ENCODE measurements around the gene PCF11. TPM values are rescaled to one million over a fixed set of nuclear protein-coding genes. Genes with fewer than 3 reads are reported as not detected.

Gene PCF11
- total RNA-seq, 1 donor from 2014 or later: 72.7 TPM

- H3K36me3 ChIP-seq: no peaks in the 10 kb centered on the region
- no peak overlapping the region for H3K27ac Mint-ChIP-seq
- H3K36me3 Mint-ChIP-seq: peaks cover 20% of the 10 kb centered on the region
- H3K4me3 Mint-ChIP-seq: peak overlapping the region; percentile 63
- H3K27me3 ChIP-seq: peaks cover 15% of the 10 kb centered on the region
- peaks cover 38% of the 10 kb centered on the region for H3F3A ChIP-seq (ENCODE audit: low read depth)
- peaks cover 1% of the 10 kb centered on the region for H4K20me1 ChIP-seq (ENCODE audit: low read depth)
- H3K27me3 Mint-ChIP-seq (ENCODE audit: insufficient read depth, low read depth): peaks cover 2% of the 10 kb centered on the region
- H3K9ac ChIP-seq: no peak overlapping the region
- H3K9me3 Mint-ChIP-seq: no peaks in the 10 kb centered on the region
- TF ChIP-seq EZH2 (IDR thresholded peaks at IDR 0.05) (no peak), EZH2phosphoT487 (IDR thresholded peaks at IDR 0.05) (no peak)
- TF ChIP-seq, protein P1, sequence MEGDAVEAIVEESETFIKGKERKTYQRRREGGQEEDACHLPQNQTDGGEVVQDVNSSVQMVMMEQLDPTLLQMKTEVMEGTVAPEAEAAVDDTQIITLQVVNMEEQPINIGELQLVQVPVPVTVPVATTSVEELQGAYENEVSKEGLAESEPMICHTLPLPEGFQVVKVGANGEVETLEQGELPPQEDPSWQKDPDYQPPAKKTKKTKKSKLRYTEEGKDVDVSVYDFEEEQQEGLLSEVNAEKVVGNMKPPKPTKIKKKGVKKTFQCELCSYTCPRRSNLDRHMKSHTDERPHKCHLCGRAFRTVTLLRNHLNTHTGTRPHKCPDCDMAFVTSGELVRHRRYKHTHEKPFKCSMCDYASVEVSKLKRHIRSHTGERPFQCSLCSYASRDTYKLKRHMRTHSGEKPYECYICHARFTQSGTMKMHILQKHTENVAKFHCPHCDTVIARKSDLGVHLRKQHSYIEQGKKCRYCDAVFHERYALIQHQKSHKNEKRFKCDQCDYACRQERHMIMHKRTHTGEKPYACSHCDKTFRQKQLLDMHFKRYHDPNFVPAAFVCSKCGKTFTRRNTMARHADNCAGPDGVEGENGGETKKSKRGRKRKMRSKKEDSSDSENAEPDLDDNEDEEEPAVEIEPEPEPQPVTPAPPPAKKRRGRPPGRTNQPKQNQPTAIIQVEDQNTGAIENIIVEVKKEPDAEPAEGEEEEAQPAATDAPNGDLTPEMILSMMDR (IDR thresholded peaks at IDR 0.05): no peak
- peaks cover 22% of the 10 kb centered on the region for H3K4me1 Mint-ChIP-seq
- H3K27ac ChIP-seq: no peak overlapping the region
- no peak for DNase-seq (ENCODE audit: low spot score)
- H3K4me3 ChIP-seq: no peak overlapping the region
- no peak overlapping the region for H3K4me2 ChIP-seq
- peaks cover 9% of the 10 kb centered on the region for H3K4me1 ChIP-seq
- H3K79me2 ChIP-seq (ENCODE audit: low read depth): peaks cover 23% of the 10 kb centered on the region
- no peak overlapping the region for H2AFZ ChIP-seq (replicated peaks)
- H3K9me3 ChIP-seq (ENCODE audit: low read depth): no peaks in the 10 kb centered on the region
Observed at GRCh38 chr11:83191491-83191890, 34.6 kb downstream of the PCF11 start.

DNA sequence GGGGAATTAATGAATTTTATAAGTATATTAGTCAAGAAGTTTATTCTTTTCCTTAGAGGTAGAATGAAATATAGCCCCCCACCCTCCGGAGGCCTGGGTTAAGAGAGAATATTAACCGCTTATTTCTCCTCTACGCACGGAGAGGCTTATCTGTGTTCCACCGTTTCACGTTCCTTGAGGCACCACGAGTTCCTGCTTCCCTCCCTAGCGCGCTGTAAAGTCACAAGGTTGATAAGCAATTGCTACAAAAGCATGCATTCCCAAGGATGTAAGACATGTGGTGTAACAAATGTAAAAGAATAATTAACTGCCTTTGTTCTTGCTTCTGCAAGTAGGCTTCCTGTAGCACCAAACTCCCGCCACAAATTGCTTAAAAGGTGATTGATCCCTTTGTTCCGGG is 35.1 kb downstream of the PCF11 start:
- Histone ChIP-seq H3K4me3 (peak overlapping the region; percentile 71), H3F3A (ENCODE audit: low read depth) (peaks cover 33% of the 10 kb centered on the region), H3K27me3 (peaks cover 15% of the 10 kb centered on the region), H3K79me2 (ENCODE audit: low read depth) (peaks cover 23% of the 10 kb centered on the region), H3K4me1 (peaks cover 9% of the 10 kb centered on the region), H2AFZ (replicated peaks) (no peak overlapping the region), H3K4me2 (peak overlapping the region; percentile 91), H3K27ac (no peak overlapping the region), H3K9ac (no peak overlapping the region), H3K36me3 (no peaks in the 10 kb centered on the region), H3K9me3 (ENCODE audit: low read depth) (no peaks in the 10 kb centered on the region), H4K20me1 (ENCODE audit: low read depth) (no peaks in the 10 kb centered on the region)
- Mint-ChIP-seq H3K4me1 (peaks cover 24% of the 10 kb centered on the region), H3K4me3 (peak overlapping the region; percentile 99), H3K9me3 (no peaks in the 10 kb centered on the region), H3K27me3 (ENCODE audit: insufficient read depth, low read depth) (peaks cover 2% of the 10 kb centered on the region), H3K36me3 (peaks cover 17% of the 10 kb centered on the region), H3K27ac (no peak overlapping the region)
- DNase-seq (ENCODE audit: low spot score): no peak
- TF ChIP-seq EZH2 (IDR thresholded peaks at IDR 0.05): no peak

DNA sequence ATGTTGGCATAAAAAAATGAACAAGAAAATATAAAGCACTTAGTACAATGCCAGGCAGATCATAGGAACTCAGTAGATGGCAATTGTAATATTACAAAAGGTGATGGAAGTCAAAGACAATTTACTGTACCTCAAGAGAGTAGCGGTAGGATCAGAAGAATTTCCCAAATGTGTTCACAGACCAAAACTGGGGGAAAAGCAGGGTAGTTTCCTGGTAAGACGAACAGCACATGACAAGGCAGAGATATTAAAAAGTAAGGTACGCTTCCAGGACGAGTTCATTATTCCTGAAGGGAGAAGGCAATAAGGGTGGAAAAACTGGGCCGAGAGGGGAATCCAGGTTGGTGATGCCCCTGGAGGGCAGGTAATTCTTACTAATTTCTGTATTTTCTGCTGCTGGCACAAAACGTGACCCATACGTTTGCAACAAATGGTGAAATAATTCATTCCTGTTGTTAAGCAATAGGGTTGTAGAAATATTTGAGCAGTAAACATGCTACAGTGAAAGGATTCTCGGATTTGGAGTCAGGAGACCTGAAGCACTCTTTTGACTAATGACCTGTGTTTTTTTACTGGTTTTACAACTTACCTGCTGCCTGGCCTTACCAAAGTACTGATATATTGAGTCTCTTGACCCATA is 35.8 kb downstream of the PCF11 start:
- Histone ChIP-seq H3K79me2 (ENCODE audit: low read depth) (peaks cover 23% of the 10 kb centered on the region), H3K36me3 (no peaks in the 10 kb centered on the region), H3K4me2 (peak overlapping the region; percentile 91), H3K9me3 (ENCODE audit: low read depth) (no peaks in the 10 kb centered on the region), H3K4me1 (peaks cover 9% of the 10 kb centered on the region), H3F3A (ENCODE audit: low read depth) (peaks cover 27% of the 10 kb centered on the region), H4K20me1 (ENCODE audit: low read depth) (no peaks in the 10 kb centered on the region), H3K27me3 (peaks cover 15% of the 10 kb centered on the region), H3K9ac (peak overlapping the region; percentile 78), H3K4me3 (peak overlapping the region; percentile 71), H2AFZ (replicated peaks) (peak overlapping the region; percentile 75), H3K27ac (no peak overlapping the region)
- H3K27ac Mint-ChIP-seq: peak overlapping the region; percentile 47
- no peaks in the 10 kb centered on the region for H3K9me3 Mint-ChIP-seq
- TF ChIP-seq EZH2phosphoT487 (IDR thresholded peaks at IDR 0.05) (no peak), EZH2 (IDR thresholded peaks at IDR 0.05) (no peak)
- TF ChIP-seq, protein P1 (IDR thresholded peaks at IDR 0.05): no peak
- H3K4me3 Mint-ChIP-seq: peak overlapping the region; percentile 99
- H3K36me3 Mint-ChIP-seq: peaks cover 12% of the 10 kb centered on the region
- peaks cover 24% of the 10 kb centered on the region for H3K4me1 Mint-ChIP-seq
- no peak for DNase-seq (ENCODE audit: low spot score)
- H3K27me3 Mint-ChIP-seq (ENCODE audit: insufficient read depth, low read depth): peaks cover 2% of the 10 kb centered on the region
